Parathyroid adenoma (tissue), 2 donors: ENCODE measurements around the gene RAB40C.

Experiments used
- H2AFZ ChIP-seq: fragments of 300-600 bp; sonication (generic); one replicate; pipeline ENCODE4 v1.7.0; 2017; ENCODE audit warnings: antibody characterized with exemption, mild to moderate bottlenecking
- H3K27ac ChIP-seq: fragments of 300-600 bp; sonication (generic); one replicate; pipeline ENCODE4 v1.7.0; 2017
- H3K27me3 ChIP-seq: fragments of 300-600 bp; sonication (generic); one replicate; pipeline ENCODE4 v1.7.0; 2017; ENCODE audit warnings: low read length; ENCODE audit not compliant: control insufficient read depth, insufficient read depth
- H3K36me3 ChIP-seq: fragments of 300-600 bp; sonication (generic); one replicate; pipeline ENCODE4 v1.7.0; 2017; ENCODE audit warnings: low read length; ENCODE audit not compliant: control insufficient read depth, insufficient read depth
- H3K4me1 ChIP-seq: fragments of 300-600 bp; sonication (generic); one replicate; pipeline ENCODE4 v1.7.0; 2017; ENCODE audit warnings: control low read depth
- H3K4me2 ChIP-seq: fragments of 300-600 bp; sonication (generic); one replicate; pipeline ENCODE4 v1.7.0; 2017; ENCODE audit warnings: low read length
- H3K4me3 ChIP-seq: fragments of 300-600 bp; sonication (generic); one replicate; pipeline ENCODE4 v1.7.0; 2017; ENCODE audit warnings: low read depth, low read length
- H3K79me2 ChIP-seq: fragments of 300-600 bp; sonication (generic); one replicate; pipeline ENCODE4 v1.7.0; 2017; ENCODE audit warnings: control low read depth
- H3K9ac ChIP-seq: fragments of 300-600 bp; sonication (generic); one replicate; pipeline ENCODE4 v1.7.0; 2017; ENCODE audit warnings: mild to moderate bottlenecking
- H3K9me3 ChIP-seq: fragments of 300-600 bp; sonication (generic); one replicate; pipeline ENCODE4 v1.7.0; 2017; ENCODE audit warnings: low read length; ENCODE audit not compliant: control insufficient read depth
- CTCF ChIP-seq: fragments of 300-600 bp; sonication (generic); IDR thresholded peaks from one replicate; pipeline ENCODE4 v1.7.0; 2017; ENCODE audit warnings: antibody characterized with exemption, mild to moderate bottlenecking
- donor health status: primary hyperparathyroidism.

RAB40C gene

GRCh38 chr16:586645-587590, 2.9 kb upstream of the RAB40C start:
- no peak overlapping the region for H3K27ac ChIP-seq
- TF ChIP-seq CTCF, result no peak
- H3K27me3 ChIP-seq, result no peaks in the 10 kb centered on the region
- peaks cover 4% of the 10 kb centered on the region for H3K79me2 ChIP-seq
- H3K4me1 ChIP-seq, result peaks cover 22% of the 10 kb centered on the region
- H3K36me3 ChIP-seq, result no peaks in the 10 kb centered on the region
- no peaks in the 10 kb centered on the region for H3K9me3 ChIP-seq
- no peak overlapping the region for H3K4me2 ChIP-seq
- no peak overlapping the region for H3K9ac ChIP-seq
- no peak overlapping the region for H3K4me3 ChIP-seq
- no peak overlapping the region for H2AFZ ChIP-seq

GRCh38 chr16:588639-588888, 1.3 kb upstream of the RAB40C start:
- Histone ChIP-seq H3K4me1 (peaks cover 32% of the 10 kb centered on the region), H3K36me3 (no peaks in the 10 kb centered on the region), H3K9ac (peak overlapping the region; percentile 11), H3K27ac (peak overlapping the region; percentile 56), H2AFZ (peak overlapping the region; percentile 91), H3K4me3 (peak overlapping the region; percentile 94), H3K27me3 (no peaks in the 10 kb centered on the region), H3K9me3 (no peaks in the 10 kb centered on the region), H3K4me2 (peak overlapping the region; percentile 62), H3K79me2 (peaks cover 11% of the 10 kb centered on the region)
- no peak for TF ChIP-seq CTCF

GRCh38 chr16:588889-589657, 793 bp upstream of the RAB40C start:
- Histone ChIP-seq H3K4me3 (peak overlapping the region; percentile 94), H3K4me1 (peaks cover 34% of the 10 kb centered on the region), H3K9me3 (no peaks in the 10 kb centered on the region), H3K4me2 (peak overlapping the region; percentile 62), H3K36me3 (no peaks in the 10 kb centered on the region), H3K9ac (peak overlapping the region; percentile 58), H3K79me2 (peaks cover 11% of the 10 kb centered on the region), H3K27ac (peak overlapping the region; percentile 95), H3K27me3 (no peaks in the 10 kb centered on the region), H2AFZ (peak overlapping the region; percentile 91)
- no peak for TF ChIP-seq CTCF

- peaks cover 16% of the 10 kb centered on the region for H3K79me2 ChIP-seq
- H3K9ac ChIP-seq, result peak overlapping the region; percentile 40
- no peaks in the 10 kb centered on the region for H3K36me3 ChIP-seq
- H3K9me3 ChIP-seq, result no peaks in the 10 kb centered on the region
- H3K4me3 ChIP-seq, result peak overlapping the region; percentile 61
- peaks cover 33% of the 10 kb centered on the region for H3K4me1 ChIP-seq
- TF ChIP-seq CTCF, result no peak
- H3K27me3 ChIP-seq, result no peaks in the 10 kb centered on the region
- H3K4me2 ChIP-seq, result peak overlapping the region; percentile 79
- H2AFZ ChIP-seq, result peak overlapping the region; percentile 78
- peak overlapping the region; percentile 54 for H3K27ac ChIP-seq
These were observed 435 bp downstream of the RAB40C start for GRCh38 chr16:590188-590814.
